Peyer's patch (tissue), 4 donors: ENCODE measurements around the gene TRMT11.

ENCODE experiments used
- POLR2A ChIP-seq, 2 donors: fragments of 450-650 bp; IDR thresholded peaks; one replicate each; pipeline ENCODE4 v1.5.1; 2017; ENCODE audit warnings: antibody characterized with exemption in 2 of 2, mild to moderate bottlenecking in 2 of 2, moderate library complexity in 2 of 2
- TF ChIP-seq, protein P1 (sequence below), 6 experiments: fragments of 450-650 bp in 4 of 6; fragments of 200-600 bp in 2 of 6; sonication (generic) in 1 of 6; IDR thresholded peaks; one replicate each; pipeline ENCODE4 v1.5.1; 2017 to 2019; ENCODE audit warnings: antibody characterized with exemption in 6 of 6, mild to moderate bottlenecking in 3 of 6, moderate library complexity in 1 of 6

DNA sequence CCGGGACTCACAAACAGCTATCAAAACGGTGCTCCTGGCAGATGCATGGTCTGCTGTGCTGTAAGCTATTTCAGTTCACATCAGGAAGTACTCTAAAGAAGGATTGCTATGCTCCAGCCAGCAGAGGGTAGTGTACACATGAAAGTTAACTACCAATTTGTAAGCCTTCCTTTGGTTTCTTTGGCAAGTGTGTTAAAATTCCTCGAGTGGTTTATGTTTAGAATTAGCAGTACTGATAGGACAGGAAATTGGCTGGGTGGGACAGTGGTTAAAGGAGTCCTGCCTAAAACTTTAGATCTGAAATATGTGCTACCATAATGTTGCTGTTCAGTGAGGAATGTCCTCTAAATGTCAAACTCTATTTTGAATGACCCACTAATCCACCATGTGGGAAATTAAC lies 47.4 kb downstream of the TRMT11 start:
- TF ChIP-seq, protein P1, sequence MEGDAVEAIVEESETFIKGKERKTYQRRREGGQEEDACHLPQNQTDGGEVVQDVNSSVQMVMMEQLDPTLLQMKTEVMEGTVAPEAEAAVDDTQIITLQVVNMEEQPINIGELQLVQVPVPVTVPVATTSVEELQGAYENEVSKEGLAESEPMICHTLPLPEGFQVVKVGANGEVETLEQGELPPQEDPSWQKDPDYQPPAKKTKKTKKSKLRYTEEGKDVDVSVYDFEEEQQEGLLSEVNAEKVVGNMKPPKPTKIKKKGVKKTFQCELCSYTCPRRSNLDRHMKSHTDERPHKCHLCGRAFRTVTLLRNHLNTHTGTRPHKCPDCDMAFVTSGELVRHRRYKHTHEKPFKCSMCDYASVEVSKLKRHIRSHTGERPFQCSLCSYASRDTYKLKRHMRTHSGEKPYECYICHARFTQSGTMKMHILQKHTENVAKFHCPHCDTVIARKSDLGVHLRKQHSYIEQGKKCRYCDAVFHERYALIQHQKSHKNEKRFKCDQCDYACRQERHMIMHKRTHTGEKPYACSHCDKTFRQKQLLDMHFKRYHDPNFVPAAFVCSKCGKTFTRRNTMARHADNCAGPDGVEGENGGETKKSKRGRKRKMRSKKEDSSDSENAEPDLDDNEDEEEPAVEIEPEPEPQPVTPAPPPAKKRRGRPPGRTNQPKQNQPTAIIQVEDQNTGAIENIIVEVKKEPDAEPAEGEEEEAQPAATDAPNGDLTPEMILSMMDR (IDR thresholded peaks at IDR 0.05): peak in 4 of 6 experiments; percentile 27 to 68 (median 67)
- TF ChIP-seq POLR2A (IDR thresholded peaks at IDR 0.05): no peak
